Activated T-cell treated with anti-CD3 and anti-CD28 coated beads, Interleukin-2, amount 50 U/mL, for 1 hour (primary cell): ENCODE measurements around the gene WDR7.

Experiments used
- DNase-seq: peaks from one replicate; pipeline ENCODE4 v3.0.0-alpha.2; 2020

The WDR7 gene

GRCh38 chr18:56953428-56954198 is 302.5 kb downstream of the WDR7 start:
- no peak for DNase-seq

GRCh38 chr18:56955490-56955889 is 304.3 kb downstream of the WDR7 start:
- no peak for DNase-seq

GRCh38 chr18:56959120-56959519 is 308.0 kb downstream of the WDR7 start:
- no peak for DNase-seq

GRCh38 chr18:56962322-56962721 is 311.2 kb downstream of the WDR7 start:
- DNase-seq, result no peak

GRCh38 chr18:56967035-56967434 is 315.9 kb downstream of the WDR7 start:
- no peak for DNase-seq

- no peak for DNase-seq
Observed at GRCh38 chr18:56973487-56973886, 322.3 kb downstream of the WDR7 start.

- DNase-seq, result no peak
Observed at GRCh38 chr18:56974141-56974540, 323.0 kb downstream of the WDR7 start.

GRCh38 chr18:56975276-56975675 is 324.1 kb downstream of the WDR7 start:
- DNase-seq, result no peak

- DNase-seq, result no peak
Observed at GRCh38 chr18:56977309-56977708, 326.1 kb downstream of the WDR7 start.

- no peak for DNase-seq
Observed at GRCh38 chr18:56977771-56978170, 326.6 kb downstream of the WDR7 start.

- no peak for DNase-seq
Observed at GRCh38 chr18:56980151-56980550, 329.0 kb downstream of the WDR7 start.

- DNase-seq, result no peak
Observed at GRCh38 chr18:56982766-56983165, 331.6 kb downstream of the WDR7 start.

GRCh38 chr18:56983275-56983992 is 332.3 kb downstream of the WDR7 start:
- DNase-seq, result no peak

GRCh38 chr18:56984731-56985130 is 333.6 kb downstream of the WDR7 start:
- no peak for DNase-seq

GRCh38 chr18:56986829-56987228 is 335.7 kb downstream of the WDR7 start:
- no peak for DNase-seq

GRCh38 chr18:56987236-56987635 is 336.1 kb downstream of the WDR7 start:
- DNase-seq, result no peak

- no peak for DNase-seq
Observed at GRCh38 chr18:56988022-56988421, 336.9 kb downstream of the WDR7 start.

- no peak for DNase-seq
Observed at GRCh38 chr18:56990678-56991077, 339.5 kb downstream of the WDR7 start.

GRCh38 chr18:56992777-56993176 is 341.6 kb downstream of the WDR7 start:
- no peak for DNase-seq

GRCh38 chr18:56995579-56996188 is 344.5 kb downstream of the WDR7 start:
- DNase-seq, result no peak

GRCh38 chr18:56997200-56997599 is 346.0 kb downstream of the WDR7 start:
- DNase-seq, result no peak

GRCh38 chr18:56999823-57000222 is 348.7 kb downstream of the WDR7 start:
- no peak for DNase-seq

- no peak for DNase-seq
Observed at GRCh38 chr18:57002627-57003026, 351.5 kb downstream of the WDR7 start.

GRCh38 chr18:57003342-57003741 is 352.2 kb downstream of the WDR7 start:
- no peak for DNase-seq
